ENCODE results near the gene CAPN15. TPM values are rescaled to one million over a fixed set of nuclear protein-coding genes. Genes with fewer than 3 reads are reported as not detected.

The CAPN15 gene
- polyA plus RNA-seq, 3 donors, result 3.4 to 42.6 (median 3.9) TPM

DNA sequence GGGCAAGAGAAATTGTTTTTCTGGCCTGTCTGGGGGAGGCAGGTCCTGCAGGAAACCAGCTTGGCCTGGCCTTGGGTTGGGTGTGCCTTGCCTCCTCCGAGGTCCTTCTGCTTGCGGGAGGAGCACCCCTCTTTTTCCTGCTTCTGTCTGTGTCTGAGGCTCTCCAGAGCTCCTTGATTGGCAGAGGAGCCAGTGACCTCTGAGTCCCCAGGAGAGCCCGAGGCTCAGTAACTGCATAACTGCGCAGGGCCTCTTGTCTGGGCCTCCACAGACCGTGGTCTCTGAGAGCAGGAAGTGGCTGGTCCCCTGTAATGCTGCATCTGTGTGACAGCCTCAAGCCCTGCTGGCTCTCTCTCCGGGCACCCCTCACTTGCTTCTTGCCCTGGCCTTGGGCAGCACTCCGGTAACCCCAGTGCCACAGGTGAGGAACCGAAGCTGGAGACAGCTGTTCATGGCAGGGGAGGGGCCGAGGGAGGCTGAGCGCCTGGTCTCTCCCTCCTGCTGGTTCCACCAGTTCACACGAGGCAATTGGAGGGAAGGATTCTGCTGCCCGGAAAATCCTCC is 1.6 kb downstream of the CAPN15 start:
- Histone ChIP-seq H3K27ac (ENCODE audit: low read depth in 1 of 2, low read length in 2 of 2) (peak overlapping the region; percentile 45 to 87), H3K27me3 (ENCODE audit: control insufficient read depth in 2 of 2, insufficient read depth in 2 of 2, low read length in 2 of 2) (no peaks in the 10 kb centered on the region), H3K9me3 (replicated peaks in 1 of 2; ENCODE audit: control insufficient read depth in 1 of 2, insufficient read depth in 1 of 2, low read length in 2 of 2) (no peaks in the 10 kb centered on the region), H3K4me2 (replicated peaks; ENCODE audit: extremely low read depth, low read length, poor library complexity, severe bottlenecking) (peak overlapping the region; percentile 98), H3K4me1 (ENCODE audit: control insufficient read depth in 1 of 2, insufficient read depth in 2 of 2, low read length in 2 of 2) (peaks cover 29 to 43% of the 10 kb centered on the region in 2 donors), H3K9ac (ENCODE audit: insufficient read depth, low read length, poor library complexity, severe bottlenecking) (peak overlapping the region; percentile 80), H4K20me1 (ENCODE audit: insufficient read depth, low read length) (peaks cover 58% of the 10 kb centered on the region), H2AFZ (ENCODE audit: insufficient read depth, low read depth, low read length, poor library complexity, severe bottlenecking) (peak overlapping the region; percentile 71), H3K79me2 (ENCODE audit: insufficient read depth, low read length) (peaks cover 68% of the 10 kb centered on the region), H3K4me3 (replicated peaks in 1 of 3; ENCODE audit: low read depth in 2 of 3, low read length in 3 of 3) (peak overlapping the region; percentile 52 to 91 (median 76)), H3K36me3 (replicated peaks in 1 of 2; ENCODE audit: control insufficient read depth in 1 of 2, insufficient read depth in 2 of 2, low read length in 2 of 2) (peaks cover 0 to 4% of the 10 kb centered on the region in 2 donors)
- H3K36me3 Mint-ChIP-seq, result peaks cover 2 to 11% of the 10 kb centered on the region in 2 donors
- no peak for DNase-seq
- peaks cover 0 to 1% (median 0%) of the 10 kb centered on the region in 3 donors for H3K27me3 Mint-ChIP-seq (ENCODE audit: low read depth in 3 of 3)
- TF ChIP-seq, protein P1, sequence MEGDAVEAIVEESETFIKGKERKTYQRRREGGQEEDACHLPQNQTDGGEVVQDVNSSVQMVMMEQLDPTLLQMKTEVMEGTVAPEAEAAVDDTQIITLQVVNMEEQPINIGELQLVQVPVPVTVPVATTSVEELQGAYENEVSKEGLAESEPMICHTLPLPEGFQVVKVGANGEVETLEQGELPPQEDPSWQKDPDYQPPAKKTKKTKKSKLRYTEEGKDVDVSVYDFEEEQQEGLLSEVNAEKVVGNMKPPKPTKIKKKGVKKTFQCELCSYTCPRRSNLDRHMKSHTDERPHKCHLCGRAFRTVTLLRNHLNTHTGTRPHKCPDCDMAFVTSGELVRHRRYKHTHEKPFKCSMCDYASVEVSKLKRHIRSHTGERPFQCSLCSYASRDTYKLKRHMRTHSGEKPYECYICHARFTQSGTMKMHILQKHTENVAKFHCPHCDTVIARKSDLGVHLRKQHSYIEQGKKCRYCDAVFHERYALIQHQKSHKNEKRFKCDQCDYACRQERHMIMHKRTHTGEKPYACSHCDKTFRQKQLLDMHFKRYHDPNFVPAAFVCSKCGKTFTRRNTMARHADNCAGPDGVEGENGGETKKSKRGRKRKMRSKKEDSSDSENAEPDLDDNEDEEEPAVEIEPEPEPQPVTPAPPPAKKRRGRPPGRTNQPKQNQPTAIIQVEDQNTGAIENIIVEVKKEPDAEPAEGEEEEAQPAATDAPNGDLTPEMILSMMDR (IDR thresholded peaks at IDR 0.05), result no peak
- peaks cover 36% of the 10 kb centered on the region for H3K4me1 Mint-ChIP-seq
- H3K4me3 Mint-ChIP-seq, result peak overlapping the region; percentile 88 to 92
- whole genome bisulfite sequencing (ENCODE audit: insufficient coverage), result 50% methylated on average over 12 of the region's 12 CpGs
- peak overlapping the region; percentile 83 to 94 (median 89) for H3K27ac Mint-ChIP-seq
- no peaks in the 10 kb centered on the region for H3K9me3 Mint-ChIP-seq
- intact Hi-C loops (cut with micrococcal nuclease), result loop anchor here (5.0 kb wide), 3 partner anchors 108 to 132 kb away; partner anchors contain the start of genes METTL26 (in 2 of the 2), DECR2 (in 1 of the 2) and NME4 (in 1 of the 2)

DNA sequence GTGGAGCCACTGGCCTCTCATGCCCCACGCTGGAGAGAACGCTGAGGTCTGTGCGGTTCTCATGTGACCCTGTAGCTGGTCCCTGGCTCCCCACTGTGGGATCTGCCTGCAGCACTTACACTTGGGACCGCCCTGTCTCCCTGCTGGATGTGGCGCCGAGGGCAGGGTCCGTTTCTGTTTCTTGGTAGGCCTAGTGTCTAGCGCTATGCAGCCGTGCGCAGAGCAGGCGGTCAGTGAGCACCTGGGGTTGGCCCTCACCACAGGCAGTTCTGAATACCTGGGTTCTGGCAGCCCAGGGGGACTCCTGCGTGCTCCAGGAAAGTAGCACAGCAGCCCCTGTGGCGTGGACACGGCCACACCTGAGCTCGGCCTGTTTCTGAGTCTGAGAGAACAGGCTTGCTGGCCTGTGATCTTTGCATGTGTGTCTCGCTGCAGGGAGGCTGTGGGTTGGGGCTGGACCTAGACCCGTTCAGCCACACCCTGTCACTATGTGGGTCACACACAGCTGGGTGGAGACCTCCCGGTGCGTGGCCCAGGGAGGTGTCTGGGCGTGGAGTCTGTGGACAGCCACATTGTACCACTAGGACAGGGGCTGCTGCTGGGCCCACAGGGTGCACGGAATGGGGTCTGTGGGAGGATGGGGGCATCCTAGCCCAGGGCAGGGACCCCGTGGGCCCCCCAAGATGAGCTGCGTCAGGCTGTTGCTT is 2.8 kb downstream of the CAPN15 start:
- Mint-ChIP-seq H3K36me3 (peaks cover 2 to 13% of the 10 kb centered on the region in 2 donors), H3K27ac (peak overlapping the region in 2 of 7 donors; percentile 43 to 80), H3K27me3 (ENCODE audit: low read depth in 3 of 3) (peaks cover 0 to 1% (median 0%) of the 10 kb centered on the region in 3 donors), H3K4me1 (peaks cover 40% of the 10 kb centered on the region), H3K4me3 (peak overlapping the region in 1 of 2 donors; percentile 41), H3K9me3 (no peaks in the 10 kb centered on the region)
- intact Hi-C loops (cut with micrococcal nuclease), result no loop called here
- peak overlapping the region in 1 of 2 donors; percentile 87 for H3K27ac ChIP-seq (ENCODE audit: low read depth in 1 of 2, low read length in 2 of 2)
- peaks cover 80% of the 10 kb centered on the region for H3K79me2 ChIP-seq (ENCODE audit: insufficient read depth, low read length)
- peaks cover 0 to 8% of the 10 kb centered on the region in 2 donors for H3K36me3 ChIP-seq (replicated peaks in 1 of 2; ENCODE audit: control insufficient read depth in 1 of 2, insufficient read depth in 2 of 2, low read length in 2 of 2)
- no peak overlapping the region for H3K4me2 ChIP-seq (replicated peaks; ENCODE audit: extremely low read depth, low read length, poor library complexity, severe bottlenecking)
- no peak overlapping the region for H3K4me3 ChIP-seq (replicated peaks in 1 of 3; ENCODE audit: low read depth in 2 of 3, low read length in 3 of 3)
- no peak overlapping the region for H3K9ac ChIP-seq (ENCODE audit: insufficient read depth, low read length, poor library complexity, severe bottlenecking)
- 95% methylated on average over 23 of the region's 23 CpGs for WGBS (ENCODE audit: insufficient coverage)
- H3K27me3 ChIP-seq (ENCODE audit: control insufficient read depth in 2 of 2, insufficient read depth in 2 of 2, low read length in 2 of 2), result no peaks in the 10 kb centered on the region
- H3K9me3 ChIP-seq (replicated peaks in 1 of 2; ENCODE audit: control insufficient read depth in 1 of 2, insufficient read depth in 1 of 2, low read length in 2 of 2), result no peaks in the 10 kb centered on the region
- peaks cover 35 to 49% of the 10 kb centered on the region in 2 donors for H3K4me1 ChIP-seq (ENCODE audit: control insufficient read depth in 1 of 2, insufficient read depth in 2 of 2, low read length in 2 of 2)
- TF ChIP-seq, protein P1 (IDR thresholded peaks at IDR 0.05), result no peak
- DNase-seq, result no peak
- H4K20me1 ChIP-seq (ENCODE audit: insufficient read depth, low read length), result peaks cover 70% of the 10 kb centered on the region
- H2AFZ ChIP-seq (ENCODE audit: insufficient read depth, low read depth, low read length, poor library complexity, severe bottlenecking), result no peak overlapping the region

All from CD14-positive monocyte (primary cell).